Sigmoid colon (tissue), 4 donors: ENCODE data around the gene RGS18.

Experiments used
- CTCF ChIP-seq, 4 experiments: fragments of 450-650 bp in 3 of 4; fragments of 200-600 bp in 1 of 4; IDR thresholded peaks; one replicate each; pipeline ENCODE4 v1.5.1; 2016 to 2019; ENCODE audit warnings: antibody characterized with exemption in 4 of 4, mild to moderate bottlenecking in 3 of 4, moderate library complexity in 2 of 4
- EP300 ChIP-seq, 4 donors: sonication (generic); formaldehyde crosslinking; IDR thresholded peaks; one replicate each; pipeline ENCODE4 v1.6.1; 2017; ENCODE audit warnings: antibody characterized with exemption in 4 of 4
- POLR2A ChIP-seq, 2 donors: fragments of 450-650 bp; IDR thresholded peaks; one replicate each; pipeline ENCODE4 v1.6.1; 2016; ENCODE audit warnings: antibody characterized with exemption in 2 of 2, mild to moderate bottlenecking in 2 of 2, moderate library complexity in 2 of 2

DNA sequence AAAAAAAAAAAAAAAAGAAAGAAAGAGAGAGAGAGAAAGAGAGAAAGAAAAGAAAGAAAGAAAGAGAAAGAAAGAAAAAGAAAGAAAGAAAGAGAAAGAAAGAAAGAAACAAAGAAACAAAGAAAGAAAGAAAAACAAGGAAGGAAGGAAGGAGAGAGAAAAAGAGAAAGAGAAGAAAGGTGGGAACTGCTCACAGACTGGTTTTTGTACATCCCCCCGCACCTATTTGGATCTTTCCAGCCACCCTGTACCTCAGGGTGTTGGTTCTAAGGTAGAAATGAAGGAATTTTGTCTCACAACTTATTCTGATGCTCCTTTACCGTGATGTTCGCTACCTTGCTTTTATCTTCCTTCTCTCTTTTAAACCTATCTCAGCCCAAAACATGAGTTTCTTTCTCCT lies 43.3 kb upstream of the RGS18 start:
- no peak for TF ChIP-seq POLR2A (IDR thresholded peaks at IDR 0.05)
- no peak for TF ChIP-seq CTCF (IDR thresholded peaks at IDR 0.05)
- no peak for TF ChIP-seq EP300 (IDR thresholded peaks at IDR 0.05)
